Measurements from ENCODE around the gene PCDHA5. TPM values are rescaled to one million over a fixed set of nuclear protein-coding genes. Genes with fewer than 3 reads are reported as not detected.
A peak's percentile ranks its signal among the peaks of the same experiment; 100 is the strongest.

The PCDHA5 gene
- polyA plus RNA-seq, 1 donor from 2014 or later = 1.4 TPM

DNA sequence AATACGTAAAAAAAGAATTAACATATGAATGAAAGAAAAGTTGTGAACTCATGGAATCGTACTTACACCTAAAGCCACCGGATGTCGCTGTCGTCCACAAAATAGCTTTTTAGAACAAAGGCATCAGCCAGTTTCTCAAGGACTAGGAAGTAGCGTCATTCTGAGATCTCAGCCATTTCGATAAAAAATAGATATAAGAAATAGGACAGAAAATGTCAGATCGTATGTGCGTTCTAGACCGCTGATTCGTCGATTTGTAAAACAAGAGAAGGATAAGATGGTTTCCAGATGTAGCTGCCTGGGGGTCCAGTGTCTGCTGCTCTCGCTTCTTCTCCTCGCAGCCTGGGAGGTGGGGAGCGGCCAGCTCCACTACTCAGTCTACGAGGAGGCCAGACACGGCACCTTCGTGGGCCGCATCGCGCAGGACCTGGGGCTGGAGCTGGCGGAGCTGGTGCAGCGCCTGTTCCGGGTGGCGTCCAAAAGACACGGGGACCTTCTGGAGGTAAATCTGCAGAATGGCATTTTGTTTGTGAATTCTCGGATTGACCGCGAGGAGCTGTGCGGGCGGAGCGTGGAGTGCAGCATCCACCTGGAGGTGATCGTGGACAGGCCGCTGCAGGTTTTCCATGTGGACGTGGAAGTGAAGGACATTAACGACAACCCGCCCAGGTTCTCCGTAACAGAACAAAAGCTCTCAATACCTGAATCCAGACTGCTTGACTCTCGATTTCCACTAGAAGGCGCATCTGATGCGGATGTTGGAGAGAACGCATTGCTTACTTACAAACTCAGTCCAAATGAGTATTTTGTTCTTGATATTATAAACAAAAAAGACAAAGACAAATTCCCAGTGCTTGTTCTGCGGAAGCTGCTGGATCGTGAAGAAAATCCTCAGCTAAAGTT, 34.6 kb downstream of the PCDHA5 start, which contains the start of gene PCDHA10:
PCDHA10 (plus strand) TSS at position 126 of the 903 bp plus-strand sequence; CDS start at position 278, 152 bp downstream.
- no peaks in the 10 kb centered on the region for H3K9me2 ChIP-seq (ENCODE audit: insufficient read depth, low read length)
- peak within 1 kb of the TSS; percentile 55 for H3K4me3 ChIP-seq (ENCODE audit: low read length)
- TF ChIP-seq RAD21 (conservative IDR thresholded peaks at IDR 0.05) (peak; percentile 51), TAF1 (IDR thresholded peaks at IDR 0.05; ENCODE audit: low read depth) (no peak), SMC3 (conservative IDR thresholded peaks at IDR 0.05; ENCODE audit: poor library complexity) (peak; percentile 46)
- TF ChIP-seq, protein P1, sequence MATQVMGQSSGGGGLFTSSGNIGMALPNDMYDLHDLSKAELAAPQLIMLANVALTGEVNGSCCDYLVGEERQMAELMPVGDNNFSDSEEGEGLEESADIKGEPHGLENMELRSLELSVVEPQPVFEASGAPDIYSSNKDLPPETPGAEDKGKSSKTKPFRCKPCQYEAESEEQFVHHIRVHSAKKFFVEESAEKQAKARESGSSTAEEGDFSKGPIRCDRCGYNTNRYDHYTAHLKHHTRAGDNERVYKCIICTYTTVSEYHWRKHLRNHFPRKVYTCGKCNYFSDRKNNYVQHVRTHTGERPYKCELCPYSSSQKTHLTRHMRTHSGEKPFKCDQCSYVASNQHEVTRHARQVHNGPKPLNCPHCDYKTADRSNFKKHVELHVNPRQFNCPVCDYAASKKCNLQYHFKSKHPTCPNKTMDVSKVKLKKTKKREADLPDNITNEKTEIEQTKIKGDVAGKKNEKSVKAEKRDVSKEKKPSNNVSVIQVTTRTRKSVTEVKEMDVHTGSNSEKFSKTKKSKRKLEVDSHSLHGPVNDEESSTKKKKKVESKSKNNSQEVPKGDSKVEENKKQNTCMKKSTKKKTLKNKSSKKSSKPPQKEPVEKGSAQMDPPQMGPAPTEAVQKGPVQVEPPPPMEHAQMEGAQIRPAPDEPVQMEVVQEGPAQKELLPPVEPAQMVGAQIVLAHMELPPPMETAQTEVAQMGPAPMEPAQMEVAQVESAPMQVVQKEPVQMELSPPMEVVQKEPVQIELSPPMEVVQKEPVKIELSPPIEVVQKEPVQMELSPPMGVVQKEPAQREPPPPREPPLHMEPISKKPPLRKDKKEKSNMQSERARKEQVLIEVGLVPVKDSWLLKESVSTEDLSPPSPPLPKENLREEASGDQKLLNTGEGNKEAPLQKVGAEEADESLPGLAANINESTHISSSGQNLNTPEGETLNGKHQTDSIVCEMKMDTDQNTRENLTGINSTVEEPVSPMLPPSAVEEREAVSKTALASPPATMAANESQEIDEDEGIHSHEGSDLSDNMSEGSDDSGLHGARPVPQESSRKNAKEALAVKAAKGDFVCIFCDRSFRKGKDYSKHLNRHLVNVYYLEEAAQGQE (IDR thresholded peaks at IDR 0.05; ENCODE audit: borderline replicate concordance) = no peak
- H3K4me2 ChIP-seq (ENCODE audit: low read length) = no peak within 1 kb of the TSS
- peaks cover 11% of the 10 kb centered on the region for H3K36me3 ChIP-seq (ENCODE audit: insufficient read depth, low read length)
- H3K9me3 ChIP-seq (ENCODE audit: low read length) = peaks cover 15% of the 10 kb centered on the region
- H3K9ac ChIP-seq (ENCODE audit: low read length) = peak within 1 kb of the TSS; percentile 45
- H3F3A ChIP-seq (ENCODE audit: insufficient read depth, low read length, poor library complexity, severe bottlenecking) = no peaks in the 10 kb centered on the region
- peak within 1 kb of the TSS; percentile 60 for H3K27ac ChIP-seq (ENCODE audit: low read length)
- H2AFZ ChIP-seq (ENCODE audit: low read depth, low read length) = no peak within 1 kb of the TSS
- peaks cover 3% of the 10 kb centered on the region for H3K79me2 ChIP-seq (replicated peaks; ENCODE audit: insufficient read depth, low read length)
- H4K20me1 ChIP-seq (ENCODE audit: insufficient read depth) = no peaks in the 10 kb centered on the region
- H3K27me3 ChIP-seq (ENCODE audit: insufficient read depth, low read depth, low read length) = no peaks in the 10 kb centered on the region

- no peaks in the 10 kb centered on the region for H3K9me2 ChIP-seq (ENCODE audit: insufficient read depth, low read length)
- peak overlapping the region; percentile 55 for H3K4me3 ChIP-seq (ENCODE audit: low read length)
Measured at GRCh38 chr5:140857177-140857986, 36.0 kb downstream of the PCDHA5 start.

More at GRCh38 chr5:140857177-140857986, 36.0 kb downstream of the PCDHA5 start:
- Histone ChIP-seq H3F3A (ENCODE audit: insufficient read depth, low read length, poor library complexity, severe bottlenecking) (peaks cover 3% of the 10 kb centered on the region), H4K20me1 (ENCODE audit: insufficient read depth) (no peaks in the 10 kb centered on the region), H3K9ac (ENCODE audit: low read length) (no peak overlapping the region), H3K36me3 (ENCODE audit: insufficient read depth, low read length) (peaks cover 24% of the 10 kb centered on the region), H3K27me3 (ENCODE audit: insufficient read depth, low read depth, low read length) (no peaks in the 10 kb centered on the region), H3K27ac (ENCODE audit: low read length) (no peak overlapping the region), H3K4me2 (ENCODE audit: low read length) (no peak overlapping the region), H2AFZ (ENCODE audit: low read depth, low read length) (no peak overlapping the region), H3K9me3 (ENCODE audit: low read length) (peaks cover 29% of the 10 kb centered on the region), H3K79me2 (replicated peaks; ENCODE audit: insufficient read depth, low read length) (peaks cover 9% of the 10 kb centered on the region)
- TF ChIP-seq TAF1 (IDR thresholded peaks at IDR 0.05; ENCODE audit: low read depth) = no peak
- TF ChIP-seq MXI1 (conservative IDR thresholded peaks at IDR 0.05; ENCODE audit: poor library complexity, severe bottlenecking) = no peak
- no peak for TF ChIP-seq RAD21 (conservative IDR thresholded peaks at IDR 0.05)
- TF ChIP-seq, protein P2, sequence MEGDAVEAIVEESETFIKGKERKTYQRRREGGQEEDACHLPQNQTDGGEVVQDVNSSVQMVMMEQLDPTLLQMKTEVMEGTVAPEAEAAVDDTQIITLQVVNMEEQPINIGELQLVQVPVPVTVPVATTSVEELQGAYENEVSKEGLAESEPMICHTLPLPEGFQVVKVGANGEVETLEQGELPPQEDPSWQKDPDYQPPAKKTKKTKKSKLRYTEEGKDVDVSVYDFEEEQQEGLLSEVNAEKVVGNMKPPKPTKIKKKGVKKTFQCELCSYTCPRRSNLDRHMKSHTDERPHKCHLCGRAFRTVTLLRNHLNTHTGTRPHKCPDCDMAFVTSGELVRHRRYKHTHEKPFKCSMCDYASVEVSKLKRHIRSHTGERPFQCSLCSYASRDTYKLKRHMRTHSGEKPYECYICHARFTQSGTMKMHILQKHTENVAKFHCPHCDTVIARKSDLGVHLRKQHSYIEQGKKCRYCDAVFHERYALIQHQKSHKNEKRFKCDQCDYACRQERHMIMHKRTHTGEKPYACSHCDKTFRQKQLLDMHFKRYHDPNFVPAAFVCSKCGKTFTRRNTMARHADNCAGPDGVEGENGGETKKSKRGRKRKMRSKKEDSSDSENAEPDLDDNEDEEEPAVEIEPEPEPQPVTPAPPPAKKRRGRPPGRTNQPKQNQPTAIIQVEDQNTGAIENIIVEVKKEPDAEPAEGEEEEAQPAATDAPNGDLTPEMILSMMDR (IDR thresholded peaks at IDR 0.05; ENCODE audit: poor library complexity, severe bottlenecking) = no peak
- no peak for TF ChIP-seq EZH2 (IDR thresholded peaks at IDR 0.05; ENCODE audit: borderline replicate concordance, insufficient read depth, low read length, poor library complexity, severe bottlenecking)
- no peak for TF ChIP-seq SMC3 (conservative IDR thresholded peaks at IDR 0.05; ENCODE audit: poor library complexity)
- TF ChIP-seq POLR2AphosphoS5 (IDR thresholded peaks at IDR 0.05) = no peak
- TF ChIP-seq, protein P1 (IDR thresholded peaks at IDR 0.05; ENCODE audit: borderline replicate concordance) = no peak
- TF ChIP-seq EP300 (conservative IDR thresholded peaks at IDR 0.05; ENCODE audit: poor library complexity, severe bottlenecking) = no peak
